Right ventricle myocardium superior (tissue), 1 donor: Measurements from ENCODE around the gene RPEL1. TPM values are rescaled to one million over a fixed set of nuclear protein-coding genes. Genes with fewer than 3 reads are reported as not detected.
A peak's percentile ranks its signal among the peaks of the same experiment; 100 is the strongest.

Experiments
- ATAC-seq: fragments of 200-7000 bp; cut with Tn5 transposase; one replicate; pipeline ENCODE4 v1.9.1; 2020; ENCODE audit warnings: mild to moderate bottlenecking; ENCODE audit not compliant: poor library complexity
- DNase-seq: peaks from one replicate; pipeline ENCODE4 v3.0.0-alpha.2; 2020
- intact Hi-C: fragments of 100-400 bp; cut with DNase I; formaldehyde crosslinking; loops from one replicate; pipeline ENCODE4 v1.11.2; 2022
- total RNA-seq: library from RNA; stranded (reverse); fragmentation: NEBNext Ultra II Directional; extraction: Animal tissue kit (Norgen Biotek cat#: 25700); gene quantifications from one replicate; pipeline ENCODE4 v1.2.1, GENCODE V29; 2021
- donor health status: DM: no; HTN: yes; CAD: no; lungs with severe emphysema.

RPEL1 gene
- total RNA-seq, 1 donor from 2014 or later = not detected

DNA sequence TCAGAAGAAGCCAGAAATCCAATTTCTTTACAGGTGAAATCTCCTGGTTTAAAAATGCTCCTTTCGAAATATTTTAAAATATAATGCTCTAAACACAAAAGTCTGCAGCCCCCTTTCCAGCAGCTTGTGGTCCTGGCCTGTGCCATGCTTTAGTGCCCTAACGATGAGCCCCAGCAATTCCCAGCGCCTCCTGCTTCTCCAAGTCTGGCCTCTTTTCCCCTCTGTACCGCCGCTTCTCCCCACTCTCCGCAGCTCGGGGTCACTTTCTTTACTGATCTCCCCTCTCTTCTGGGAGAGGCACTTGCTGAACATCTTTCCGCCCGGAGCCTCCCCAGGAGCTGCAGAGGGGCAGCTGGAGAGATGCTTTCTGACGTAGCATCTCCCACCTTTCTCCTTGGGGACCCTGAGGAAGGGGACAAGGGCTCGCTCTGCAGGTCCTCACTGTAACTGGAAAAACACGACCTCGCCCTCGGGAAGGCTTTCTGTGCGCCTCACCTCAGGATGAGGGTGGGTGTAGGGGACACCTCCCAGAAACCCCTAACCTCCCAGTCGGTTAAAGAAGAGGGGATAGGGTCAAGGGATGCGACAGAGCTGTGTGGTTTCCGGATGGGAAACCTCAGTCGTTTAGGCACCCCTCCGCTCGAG lies 30.7 kb downstream of the RPEL1 start:
- no peak for DNase-seq
- intact Hi-C loops = no loop called here

GRCh38 chr10:103276896-103277712 lies 31.4 kb downstream of the RPEL1 start, which contains the start of gene INA:
INA (plus strand) TSS chr10:103277138; CDS start chr10:103277212, 74 bp downstream.
- no peak for DNase-seq
- intact Hi-C loops = no loop called here
- ATAC-seq = no peak

More for the DNA sequence above, 30.7 kb downstream of the RPEL1 start:
- no peak for ATAC-seq

DNA sequence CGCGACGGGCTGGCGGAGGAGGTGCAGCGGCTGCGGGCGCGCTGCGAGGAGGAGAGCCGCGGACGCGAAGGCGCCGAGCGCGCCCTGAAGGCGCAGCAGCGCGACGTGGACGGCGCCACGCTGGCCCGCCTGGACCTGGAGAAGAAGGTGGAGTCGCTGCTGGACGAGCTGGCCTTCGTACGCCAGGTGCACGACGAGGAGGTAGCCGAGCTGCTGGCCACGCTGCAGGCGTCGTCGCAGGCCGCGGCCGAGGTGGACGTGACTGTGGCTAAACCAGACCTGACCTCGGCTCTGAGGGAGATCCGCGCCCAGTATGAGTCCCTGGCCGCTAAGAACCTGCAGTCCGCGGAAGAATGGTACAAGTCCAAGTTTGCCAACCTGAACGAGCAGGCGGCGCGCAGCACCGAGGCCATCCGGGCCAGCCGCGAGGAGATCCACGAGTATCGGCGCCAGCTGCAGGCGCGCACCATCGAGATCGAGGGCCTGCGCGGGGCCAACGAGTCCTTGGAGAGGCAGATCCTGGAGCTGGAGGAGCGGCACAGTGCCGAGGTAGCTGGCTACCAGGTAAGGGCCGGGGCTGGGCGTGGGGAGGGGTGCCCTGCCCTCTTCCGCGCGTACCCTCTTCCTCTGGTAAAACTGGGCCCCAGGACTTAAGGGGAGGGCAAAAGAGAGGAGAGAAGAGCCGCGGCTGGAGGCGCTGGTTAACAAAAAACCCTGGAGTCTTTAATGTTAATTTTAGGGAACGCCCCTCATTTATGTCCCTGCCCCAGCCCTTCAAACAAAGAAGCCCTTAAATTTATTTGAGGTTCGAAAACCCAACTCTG lies 32.2 kb downstream of the RPEL1 start:
- ATAC-seq = no peak
- intact Hi-C loops = no loop called here
- no peak for DNase-seq

- no peak for ATAC-seq
- DNase-seq = no peak
- intact Hi-C loops = no loop called here
Measured at GRCh38 chr10:103278537-103278823, 32.8 kb downstream of the RPEL1 start.

- no peak for ATAC-seq
- intact Hi-C loops = no loop called here
Measured at GRCh38 chr10:103278862-103279298, 33.2 kb downstream of the RPEL1 start.

GRCh38 chr10:103280031-103280430 lies 34.3 kb downstream of the RPEL1 start:
- DNase-seq = no peak
- intact Hi-C loops = no loop called here
- ATAC-seq = no peak

More at GRCh38 chr10:103278862-103279298, 33.2 kb downstream of the RPEL1 start:
- peak; percentile 54 for DNase-seq

DNA sequence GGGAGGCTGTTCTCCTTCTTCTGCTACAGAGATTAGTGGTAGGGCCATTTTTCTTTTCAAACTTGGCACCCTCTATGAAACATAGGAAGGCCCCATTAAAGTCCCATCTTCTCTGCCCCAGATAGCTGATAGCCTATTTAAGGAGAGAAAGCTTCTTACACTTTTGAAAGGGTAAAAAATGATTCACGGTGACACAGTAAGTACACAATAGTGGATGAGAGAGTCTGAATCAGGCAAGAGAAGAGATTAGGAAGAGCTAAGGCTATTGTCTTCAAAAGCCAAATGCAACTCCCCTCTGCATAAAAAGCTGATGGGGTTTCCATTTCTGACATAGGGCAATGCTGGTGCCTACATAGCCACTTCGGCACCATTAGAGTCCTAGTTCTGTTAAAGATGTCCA lies 34.8 kb downstream of the RPEL1 start:
- no peak for ATAC-seq
- intact Hi-C loops = no loop called here
- no peak for DNase-seq

DNA sequence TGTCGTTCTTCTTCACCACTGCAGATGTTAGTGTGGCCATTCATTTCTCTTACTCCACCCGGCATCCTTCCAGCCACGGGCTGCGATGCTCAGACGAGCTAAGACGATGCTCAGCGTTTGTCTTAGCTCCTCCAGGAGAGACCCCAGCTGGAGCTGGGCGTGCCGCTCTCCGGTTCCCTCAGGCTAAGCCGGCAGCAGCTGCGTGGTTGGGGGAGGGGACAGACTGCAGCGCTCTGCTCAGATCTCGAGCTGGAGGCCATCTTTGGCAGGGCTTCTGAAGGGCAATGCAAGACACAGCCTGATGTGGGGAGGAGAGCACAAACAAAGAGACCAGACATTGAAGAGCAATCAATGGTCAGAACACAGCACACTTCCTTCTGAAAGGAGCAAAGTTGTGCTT lies 36.1 kb downstream of the RPEL1 start:
- DNase-seq (no peak), ATAC-seq (no peak)
- intact Hi-C loops = no loop called here

DNA sequence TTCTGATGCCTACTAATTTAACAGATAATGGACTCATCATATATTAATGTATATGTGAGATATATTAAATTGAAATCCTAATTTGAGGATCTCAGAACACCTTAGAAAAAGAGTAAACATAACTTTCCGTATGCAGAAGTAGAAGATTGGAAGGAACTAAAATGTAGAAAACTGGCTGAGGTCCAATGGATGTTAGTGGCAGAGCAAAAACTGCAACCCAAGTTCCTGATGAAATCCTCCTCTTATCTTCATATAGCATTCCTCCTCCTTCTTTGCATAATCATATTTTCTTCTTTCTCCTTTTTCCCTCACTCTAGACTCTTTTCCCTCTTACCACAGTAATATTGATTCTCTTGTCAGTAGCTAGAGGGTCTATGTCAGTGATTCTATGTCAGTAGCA lies 37.3 kb downstream of the RPEL1 start:
- intact Hi-C loops = no loop called here
- ATAC-seq = no peak
- DNase-seq = no peak

DNA sequence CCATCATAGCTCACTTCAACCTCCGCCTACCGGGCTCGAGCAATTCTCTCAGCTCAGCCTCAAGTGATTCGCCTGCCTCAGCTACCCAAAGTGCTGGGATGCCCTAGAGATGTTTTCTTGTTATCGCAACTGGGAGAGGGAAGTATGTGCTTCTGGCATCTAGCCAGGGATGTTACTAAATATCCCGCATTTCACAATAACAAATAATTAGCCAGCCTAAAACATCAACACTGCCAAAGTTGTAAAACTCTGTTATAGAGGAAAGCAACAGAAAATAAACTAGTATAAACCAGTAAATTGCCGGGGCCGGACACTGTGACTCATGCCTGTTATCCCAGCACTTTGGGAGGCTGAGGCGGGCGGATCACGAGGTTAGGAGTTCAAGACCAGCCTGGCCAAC lies 38.5 kb downstream of the RPEL1 start:
- no peak for ATAC-seq
- intact Hi-C loops = no loop called here
- no peak for DNase-seq

GRCh38 chr10:103287992-103288391 lies 42.3 kb downstream of the RPEL1 start:
- DNase-seq = no peak
- no peak for ATAC-seq
- intact Hi-C loops = no loop called here

- intact Hi-C loops = no loop called here
- no peak for ATAC-seq
- DNase-seq = no peak
Measured at GRCh38 chr10:103291588-103291987, 45.9 kb downstream of the RPEL1 start.

DNA sequence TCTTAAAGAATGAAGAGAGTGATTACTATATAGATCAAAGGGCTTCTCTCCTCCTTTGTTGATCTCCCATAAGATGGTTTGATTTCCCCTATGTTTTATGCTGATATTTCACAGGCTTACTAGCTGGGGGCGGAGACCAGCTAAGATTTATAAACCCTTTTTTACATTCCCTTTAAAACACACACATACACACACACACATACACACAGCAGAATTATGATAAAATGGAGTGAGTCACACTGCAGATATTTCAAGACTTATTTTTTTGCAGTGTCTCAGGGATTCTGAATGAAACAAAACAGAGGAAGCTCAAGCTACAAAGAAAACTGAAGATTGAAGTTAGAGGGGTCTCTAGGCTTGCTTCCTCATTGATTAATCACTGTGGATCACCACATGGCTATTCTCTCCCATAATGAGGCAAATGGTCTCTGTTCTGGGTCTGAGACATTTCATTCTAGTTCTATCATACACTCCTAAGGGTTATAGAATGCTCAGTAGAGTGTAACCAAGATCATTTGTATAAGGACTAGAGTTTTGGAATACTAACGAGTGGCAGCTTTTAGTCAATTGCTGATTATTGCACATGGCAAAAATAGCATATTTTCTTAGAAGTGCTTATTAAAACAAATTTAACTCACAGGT lies 49.8 kb downstream of the RPEL1 start:
- no peak for ATAC-seq
- DNase-seq = no peak
- intact Hi-C loops = no loop called here

Other genes with a start within 250 kb of the RPEL1 start
- 46.9 TPM for gene NT5C2, start 52.6 kb upstream of the RPEL1 start, total RNA-seq
- not detected for gene INA, start 31.3 kb downstream of the RPEL1 start, total RNA-seq
- gene PCGF6, start 105.3 kb downstream of the RPEL1 start, total RNA-seq = 5.4 TPM
- 2.7 TPM for gene TAF5, start 122.1 kb downstream of the RPEL1 start, total RNA-seq
- 1,162 TPM for gene ATP5MK, start 150.6 kb downstream of the RPEL1 start, total RNA-seq
- 10.1 TPM for gene PDCD11, start 150.7 kb downstream of the RPEL1 start, total RNA-seq
- 11.6 TPM for gene CALHM2, start 206.5 kb downstream of the RPEL1 start, total RNA-seq
- gene CALHM1, start 213.0 kb downstream of the RPEL1 start, total RNA-seq = not detected
- not detected for gene CALHM3, start 233.4 kb downstream of the RPEL1 start, total RNA-seq
- gene NEURL1, start 247.8 kb downstream of the RPEL1 start, total RNA-seq = 0.05 TPM